C4-2B (cell line): Measurements from ENCODE around the gene ZNF107.

Experiments
- H3K27ac ChIP-seq: fragments of 450-650 bp; 2 replicates; pipeline ENCODE4 v1.5.1; 2017
- ZFX ChIP-seq: fragments of 450-650 bp; IDR thresholded peaks from 2 replicates; pipeline ENCODE4 v1.6.1; 2017
- TF ChIP-seq, protein P1 (sequence below): fragments of 450-650 bp; conservative IDR thresholded peaks from 2 replicates; pipeline ENCODE4 v1.5.1; 2017; ENCODE audit warnings: mild to moderate bottlenecking

Gene ZNF107

DNA sequence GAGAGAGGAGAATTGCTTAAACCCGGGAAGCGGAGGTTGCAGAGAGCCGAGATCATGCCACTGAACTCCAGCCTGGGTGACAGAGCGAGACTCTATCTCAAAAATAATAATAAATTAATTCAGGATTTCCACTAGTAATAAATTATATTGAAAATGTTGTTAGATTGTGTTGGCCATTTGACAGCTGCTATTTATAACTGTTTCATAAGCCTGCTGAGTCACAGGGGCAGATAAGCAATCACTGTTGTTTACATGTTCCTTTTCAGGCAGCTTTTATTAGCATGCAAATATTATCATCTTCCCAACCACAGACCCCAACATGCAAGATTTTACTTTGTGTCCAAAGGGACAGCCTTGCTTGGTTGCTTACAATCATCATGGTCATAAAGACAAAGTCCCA, 78.7 kb downstream of the ZNF107 start:
- TF ChIP-seq, protein P1, sequence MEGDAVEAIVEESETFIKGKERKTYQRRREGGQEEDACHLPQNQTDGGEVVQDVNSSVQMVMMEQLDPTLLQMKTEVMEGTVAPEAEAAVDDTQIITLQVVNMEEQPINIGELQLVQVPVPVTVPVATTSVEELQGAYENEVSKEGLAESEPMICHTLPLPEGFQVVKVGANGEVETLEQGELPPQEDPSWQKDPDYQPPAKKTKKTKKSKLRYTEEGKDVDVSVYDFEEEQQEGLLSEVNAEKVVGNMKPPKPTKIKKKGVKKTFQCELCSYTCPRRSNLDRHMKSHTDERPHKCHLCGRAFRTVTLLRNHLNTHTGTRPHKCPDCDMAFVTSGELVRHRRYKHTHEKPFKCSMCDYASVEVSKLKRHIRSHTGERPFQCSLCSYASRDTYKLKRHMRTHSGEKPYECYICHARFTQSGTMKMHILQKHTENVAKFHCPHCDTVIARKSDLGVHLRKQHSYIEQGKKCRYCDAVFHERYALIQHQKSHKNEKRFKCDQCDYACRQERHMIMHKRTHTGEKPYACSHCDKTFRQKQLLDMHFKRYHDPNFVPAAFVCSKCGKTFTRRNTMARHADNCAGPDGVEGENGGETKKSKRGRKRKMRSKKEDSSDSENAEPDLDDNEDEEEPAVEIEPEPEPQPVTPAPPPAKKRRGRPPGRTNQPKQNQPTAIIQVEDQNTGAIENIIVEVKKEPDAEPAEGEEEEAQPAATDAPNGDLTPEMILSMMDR: no peak
- no peak for TF ChIP-seq ZFX
- H3K27ac ChIP-seq: 0 out of 2 replicates have a peak overlapping the region, but pooled peaks have one; percentile 1

DNA sequence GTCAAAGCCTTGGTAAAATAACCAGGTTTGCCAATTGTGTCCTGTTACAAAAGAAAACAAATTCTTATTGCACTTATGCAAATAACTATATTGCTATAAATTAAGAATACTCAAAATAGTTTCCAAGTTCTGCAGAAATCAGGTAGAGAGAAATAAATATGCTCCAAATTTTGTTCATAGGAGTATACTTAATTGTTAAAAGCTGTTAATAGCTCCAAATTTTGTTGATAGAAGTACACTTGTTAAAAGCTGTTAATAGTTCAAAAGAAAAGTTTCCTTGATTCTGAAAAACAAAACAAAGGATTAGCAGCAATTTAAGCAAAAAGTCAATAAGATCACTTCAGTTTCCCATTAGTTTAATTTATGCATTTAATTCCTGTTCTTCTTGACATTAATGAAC, 81.9 kb downstream of the ZNF107 start:
- no peak for TF ChIP-seq ZFX
- TF ChIP-seq, protein P1: no peak
- H3K27ac ChIP-seq: no peak overlapping the region

DNA sequence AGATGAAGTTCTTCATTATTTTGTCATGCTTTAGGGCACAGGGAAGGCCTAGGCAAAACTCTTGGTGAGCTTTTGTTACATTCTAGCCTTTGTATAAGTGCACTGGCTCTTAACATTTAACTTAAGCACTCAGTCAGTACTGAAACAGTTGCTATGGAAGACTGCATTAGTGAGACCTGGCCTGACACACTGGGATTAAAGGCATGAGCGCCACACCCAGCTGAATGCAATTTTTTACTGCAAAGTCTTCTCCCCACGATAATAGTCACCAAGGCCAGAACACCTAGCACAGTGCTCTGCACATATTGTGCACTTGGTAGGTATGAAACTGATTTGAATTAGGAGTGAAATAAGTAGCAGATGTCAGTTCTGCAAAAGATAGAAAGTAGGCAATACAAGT, 87.1 kb downstream of the ZNF107 start:
- no peak overlapping the region for H3K27ac ChIP-seq
- TF ChIP-seq, protein P1: no peak
- TF ChIP-seq ZFX: no peak

DNA sequence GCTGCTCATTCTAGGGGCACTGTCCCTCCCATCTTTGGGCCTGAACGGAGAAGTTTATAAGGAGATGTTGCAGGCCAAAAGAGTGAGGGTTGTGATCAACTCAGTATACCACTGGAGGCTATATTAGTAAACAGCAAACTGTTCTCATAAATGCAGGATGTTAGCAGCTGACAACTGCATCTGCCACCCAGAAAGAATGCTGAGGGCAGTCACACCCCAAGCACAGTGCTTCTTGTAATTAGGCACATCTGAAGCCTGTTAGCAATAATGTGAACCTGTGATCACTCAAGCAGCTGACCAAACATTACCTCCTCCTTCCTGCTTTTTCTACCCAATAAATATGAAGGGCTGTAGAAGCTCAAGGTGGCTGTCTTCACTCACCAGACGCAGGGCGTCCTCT, 89.9 kb downstream of the ZNF107 start:
- TF ChIP-seq, protein P1: no peak
- TF ChIP-seq ZFX: no peak
- H3K27ac ChIP-seq: no peak overlapping the region

DNA sequence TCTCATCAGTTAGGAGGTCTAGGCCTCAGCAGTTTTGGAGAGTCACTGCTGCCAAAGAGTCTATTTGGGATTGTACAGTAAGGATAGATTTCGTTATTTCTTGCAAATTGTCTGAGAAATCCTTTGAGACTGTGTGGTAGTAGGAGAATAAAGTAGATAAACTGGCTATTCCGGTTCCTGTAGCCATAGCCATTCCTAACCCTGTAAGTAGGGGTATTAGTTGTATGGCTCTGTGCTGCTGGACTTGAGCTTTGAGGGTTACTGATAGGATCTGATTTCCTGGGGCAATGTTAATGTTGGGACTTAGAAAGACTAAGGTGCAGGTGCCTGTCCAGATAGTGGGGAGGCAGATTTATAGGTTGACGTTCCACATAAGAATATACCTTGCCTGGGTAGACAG, 92.2 kb downstream of the ZNF107 start:
- H3K27ac ChIP-seq: no peak overlapping the region
- TF ChIP-seq, protein P1: no peak
- no peak for TF ChIP-seq ZFX
